ENCODE data around the gene PCSK6.

- no peak for TF ChIP-seq POLR2A (IDR thresholded peaks at IDR 0.05)
- TF ChIP-seq CTCF (IDR thresholded peaks at IDR 0.05): no peak
Observed at GRCh38 chr15:101337976-101338375, 151.5 kb downstream of the PCSK6 start.

Measured in uterus (tissue), 2 donors.